Stimulated activated naive CD8-positive, alpha-beta T cell treated with anti-CD3 and anti-CD28 coated beads, Interleukin-15, Interleukin-2, amounts not matched to agents 100 ng/mL and 50 ng/mL, for 24 hours (primary cell): ENCODE data around the gene BTN2A1.

Experiments
- H3K27ac Mint-ChIP-seq: one replicate; pipeline ENCODE4 v1.8.0; 2021; ENCODE audit warnings: mild to moderate bottlenecking, mixed read lengths
- H3K27me3 Mint-ChIP-seq: one replicate; pipeline ENCODE4 v1.8.0; 2021; ENCODE audit warnings: mixed read lengths
- H3K36me3 Mint-ChIP-seq: one replicate; pipeline ENCODE4 v1.8.0; 2021; ENCODE audit warnings: low read depth, mixed read lengths
- H3K4me1 Mint-ChIP-seq: one replicate; pipeline ENCODE4 v1.8.0; 2021; ENCODE audit warnings: low read depth, mixed read lengths
- H3K4me3 Mint-ChIP-seq: one replicate; pipeline ENCODE4 v1.8.0; 2021; ENCODE audit warnings: mild to moderate bottlenecking, mixed read lengths
- H3K9me3 Mint-ChIP-seq: one replicate; pipeline ENCODE4 v1.8.0; 2021; ENCODE audit warnings: mixed read lengths

Gene BTN2A1

GRCh38 chr6:26516481-26517427 lies 59.0 kb downstream of the BTN2A1 start:
- no peak overlapping the region for H3K27ac Mint-ChIP-seq
- no peaks in the 10 kb centered on the region for H3K9me3 Mint-ChIP-seq
- no peaks in the 10 kb centered on the region for H3K36me3 Mint-ChIP-seq
- H3K4me3 Mint-ChIP-seq, result no peak overlapping the region
- peaks cover 16% of the 10 kb centered on the region for H3K4me1 Mint-ChIP-seq
- H3K27me3 Mint-ChIP-seq, result no peaks in the 10 kb centered on the region
